ENCODE results near the gene PDLIM7.

PDLIM7 gene

GRCh38 chr5:177524539-177524900 is 27.1 kb upstream of the PDLIM7 start:
- TF ChIP-seq, protein P1, sequence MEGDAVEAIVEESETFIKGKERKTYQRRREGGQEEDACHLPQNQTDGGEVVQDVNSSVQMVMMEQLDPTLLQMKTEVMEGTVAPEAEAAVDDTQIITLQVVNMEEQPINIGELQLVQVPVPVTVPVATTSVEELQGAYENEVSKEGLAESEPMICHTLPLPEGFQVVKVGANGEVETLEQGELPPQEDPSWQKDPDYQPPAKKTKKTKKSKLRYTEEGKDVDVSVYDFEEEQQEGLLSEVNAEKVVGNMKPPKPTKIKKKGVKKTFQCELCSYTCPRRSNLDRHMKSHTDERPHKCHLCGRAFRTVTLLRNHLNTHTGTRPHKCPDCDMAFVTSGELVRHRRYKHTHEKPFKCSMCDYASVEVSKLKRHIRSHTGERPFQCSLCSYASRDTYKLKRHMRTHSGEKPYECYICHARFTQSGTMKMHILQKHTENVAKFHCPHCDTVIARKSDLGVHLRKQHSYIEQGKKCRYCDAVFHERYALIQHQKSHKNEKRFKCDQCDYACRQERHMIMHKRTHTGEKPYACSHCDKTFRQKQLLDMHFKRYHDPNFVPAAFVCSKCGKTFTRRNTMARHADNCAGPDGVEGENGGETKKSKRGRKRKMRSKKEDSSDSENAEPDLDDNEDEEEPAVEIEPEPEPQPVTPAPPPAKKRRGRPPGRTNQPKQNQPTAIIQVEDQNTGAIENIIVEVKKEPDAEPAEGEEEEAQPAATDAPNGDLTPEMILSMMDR (IDR thresholded peaks at IDR 0.05; ENCODE audit: low read depth, low read length): no peak
- H3K4me3 ChIP-seq (replicated peaks in 1 of 2; ENCODE audit: low read depth in 2 of 2, low read length in 2 of 2): no peak overlapping the region
- DNase-seq (ENCODE audit: low read depth in 2 of 2): no peak

DNA sequence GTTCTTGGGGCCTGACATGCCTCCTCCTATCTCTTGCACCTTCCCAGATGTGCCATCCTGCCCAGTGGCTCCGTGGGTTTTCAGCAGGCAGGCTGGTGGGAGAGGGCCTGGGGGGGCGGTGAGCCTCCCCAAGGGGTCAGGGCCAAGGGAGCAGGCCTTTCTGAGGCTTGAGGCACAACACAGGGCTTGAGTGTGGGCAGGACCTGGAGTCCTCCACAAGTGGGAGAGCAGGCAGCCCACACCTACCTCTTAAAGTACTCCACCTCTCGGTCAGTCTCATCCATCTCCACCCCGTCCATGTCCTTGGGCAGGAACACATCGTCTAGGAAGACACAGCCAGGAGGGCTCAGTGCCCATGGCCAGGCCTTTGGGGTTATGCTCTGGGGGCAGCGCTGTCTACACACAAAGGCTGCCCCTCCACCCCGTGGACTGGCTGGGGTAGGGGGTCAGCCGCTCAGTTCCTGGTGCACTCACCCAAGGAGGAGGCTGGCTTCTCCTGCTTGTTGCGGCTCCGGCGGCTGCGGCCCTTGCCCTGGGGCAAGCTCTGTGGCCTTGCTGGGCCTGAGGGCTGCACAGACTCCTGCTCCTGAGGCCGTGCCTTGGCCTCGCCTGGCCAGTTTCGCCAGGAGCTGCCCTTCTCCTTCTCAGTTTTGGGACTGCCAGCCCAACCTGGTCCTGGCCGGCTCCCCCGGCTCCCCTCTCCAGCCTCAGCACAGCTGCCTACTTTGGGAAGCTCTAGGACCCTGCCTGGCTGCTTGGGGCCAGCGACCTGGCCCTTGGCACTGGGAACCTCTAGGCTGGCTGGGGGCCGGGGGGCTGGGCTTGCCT is 26.5 kb upstream of the PDLIM7 start:
- TF ChIP-seq, protein P1 (IDR thresholded peaks at IDR 0.05; ENCODE audit: low read depth, low read length): no peak
- H3K4me3 ChIP-seq (replicated peaks in 1 of 2; ENCODE audit: low read depth in 2 of 2, low read length in 2 of 2): no peak overlapping the region
- DNase-seq (ENCODE audit: low read depth in 2 of 2): no peak

- no peak for DNase-seq (ENCODE audit: low read depth in 2 of 2)
- TF ChIP-seq, protein P1 (IDR thresholded peaks at IDR 0.05; ENCODE audit: low read depth, low read length): peak; percentile 13
- H3K4me3 ChIP-seq (replicated peaks in 1 of 2; ENCODE audit: low read depth in 2 of 2, low read length in 2 of 2): no peak overlapping the region
Observed at GRCh38 chr5:177520916-177521513, 23.6 kb upstream of the PDLIM7 start.

- H3K4me3 ChIP-seq (replicated peaks in 1 of 2; ENCODE audit: low read depth in 2 of 2, low read length in 2 of 2): no peak overlapping the region
- TF ChIP-seq, protein P1 (IDR thresholded peaks at IDR 0.05; ENCODE audit: low read depth, low read length): no peak
- no peak for DNase-seq (ENCODE audit: low read depth in 2 of 2)
Observed at GRCh38 chr5:177520271-177520670, 22.9 kb upstream of the PDLIM7 start.

DNA sequence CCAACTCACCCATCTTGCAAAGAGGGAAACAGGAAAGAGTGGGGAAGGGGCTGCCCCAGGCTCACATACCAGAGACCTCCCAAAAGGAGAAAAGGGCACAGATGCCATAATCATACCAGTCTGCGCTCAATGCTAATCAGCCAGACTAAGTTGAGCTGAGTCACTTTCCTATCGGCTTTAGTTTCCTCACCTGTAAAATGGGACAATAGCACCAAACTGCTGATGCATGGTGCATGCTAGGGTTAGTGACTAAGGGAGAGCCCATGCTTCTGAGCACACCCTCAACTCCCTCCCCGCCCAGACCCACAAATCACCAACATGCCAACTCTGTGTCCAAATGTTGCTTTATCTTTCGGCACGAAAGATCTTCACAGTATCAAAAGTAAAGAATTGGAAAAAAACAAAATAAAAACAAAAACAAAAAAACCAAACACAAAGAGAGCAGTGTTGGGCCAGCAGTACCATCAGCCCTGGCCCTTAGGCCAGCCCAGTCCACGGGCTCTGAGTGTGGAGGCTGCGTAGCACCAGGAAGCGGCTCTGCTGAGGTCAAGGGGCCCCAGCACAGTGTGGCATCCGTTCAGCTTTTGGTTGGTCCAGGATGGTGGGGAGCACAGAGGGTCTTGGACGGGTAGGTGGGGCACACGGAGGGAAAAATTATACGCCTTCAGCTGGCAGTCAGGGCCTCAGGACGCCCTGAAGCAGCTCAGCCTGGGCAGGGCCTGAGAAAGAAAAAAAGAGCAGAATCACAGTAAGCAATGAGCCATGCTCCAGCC is 22.2 kb upstream of the PDLIM7 start:
- no peak for DNase-seq (ENCODE audit: low read depth in 2 of 2)
- no peak overlapping the region for H3K4me3 ChIP-seq (replicated peaks in 1 of 2; ENCODE audit: low read depth in 2 of 2, low read length in 2 of 2)
- TF ChIP-seq, protein P1 (IDR thresholded peaks at IDR 0.05; ENCODE audit: low read depth, low read length): no peak

DNA sequence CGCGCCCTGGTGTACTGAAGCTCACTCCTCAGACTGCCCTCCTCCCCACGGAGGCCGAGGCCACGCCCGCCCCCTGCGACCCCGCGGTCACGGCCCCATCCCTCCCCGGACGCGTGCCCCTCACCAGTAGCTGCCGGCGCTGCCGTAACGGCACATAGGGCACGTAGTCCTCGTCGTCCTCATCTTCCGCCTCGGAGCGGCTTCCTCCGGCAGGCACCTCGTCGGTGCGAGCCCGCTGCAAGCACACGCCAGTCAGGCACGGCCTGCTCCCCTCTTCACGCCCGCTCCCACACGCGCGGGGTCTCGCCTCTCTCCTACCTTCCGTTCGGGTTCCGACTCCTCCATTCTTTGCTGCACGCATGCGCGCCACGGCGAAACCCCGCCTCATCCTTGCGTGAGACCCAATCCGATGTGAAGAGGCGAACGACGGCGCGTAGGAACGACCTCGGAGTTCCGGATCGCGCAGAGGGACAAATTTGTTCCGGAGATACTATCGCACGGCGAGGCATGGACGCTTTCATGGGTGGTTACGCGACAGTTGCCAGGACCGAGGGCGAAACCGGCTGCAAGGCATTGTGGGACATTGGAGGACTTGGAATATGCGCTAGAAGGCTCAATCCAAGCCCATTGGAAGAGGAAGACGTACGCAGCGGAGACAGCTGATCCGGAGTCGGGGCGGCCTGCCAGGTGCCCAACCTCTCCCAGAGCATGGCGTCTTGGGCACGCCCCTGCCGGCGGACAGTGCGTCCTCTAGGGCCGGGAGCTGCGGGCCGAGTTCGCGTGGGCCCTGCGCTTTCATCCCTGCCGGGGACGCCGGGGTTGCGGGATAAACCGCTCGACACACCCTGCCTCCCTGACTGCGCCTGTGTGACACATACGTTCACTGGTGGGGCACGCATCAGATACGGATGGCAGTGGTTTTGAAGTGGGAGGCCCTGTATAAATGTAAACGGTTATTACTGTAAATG is 19.5 kb upstream of the PDLIM7 start, which contains the start of gene DDX41:
Gene DDX41, minus strand, starts transcription at position 361 of the 968 bp plus-strand sequence. Its CDS starts 16 bp downstream, at position 345.
- DNase-seq (ENCODE audit: low read depth in 2 of 2): peak; percentile 99
- TF ChIP-seq, protein P1 (IDR thresholded peaks at IDR 0.05; ENCODE audit: low read depth, low read length): no peak
- peak within 1 kb of the TSS; percentile 81 to 100 for H3K4me3 ChIP-seq (replicated peaks in 1 of 2; ENCODE audit: low read depth in 2 of 2, low read length in 2 of 2)
